Aortic smooth muscle cell (primary cell): ENCODE measurements around the gene MAD2L1. TPM values are rescaled to one million over a fixed set of nuclear protein-coding genes. Genes with fewer than 3 reads are reported as not detected.

Source experiments
- total RNA-seq: library from RNA; depleted of rRNA; stranded (reverse); fragments of >200 nt; gene quantifications from 2 replicates; pipeline ENCODE4 v1.2.3, GENCODE V29; 2014

The MAD2L1 gene
- 11.8 and 20.3 TPM in 2 replicates for total RNA-seq

DNA sequence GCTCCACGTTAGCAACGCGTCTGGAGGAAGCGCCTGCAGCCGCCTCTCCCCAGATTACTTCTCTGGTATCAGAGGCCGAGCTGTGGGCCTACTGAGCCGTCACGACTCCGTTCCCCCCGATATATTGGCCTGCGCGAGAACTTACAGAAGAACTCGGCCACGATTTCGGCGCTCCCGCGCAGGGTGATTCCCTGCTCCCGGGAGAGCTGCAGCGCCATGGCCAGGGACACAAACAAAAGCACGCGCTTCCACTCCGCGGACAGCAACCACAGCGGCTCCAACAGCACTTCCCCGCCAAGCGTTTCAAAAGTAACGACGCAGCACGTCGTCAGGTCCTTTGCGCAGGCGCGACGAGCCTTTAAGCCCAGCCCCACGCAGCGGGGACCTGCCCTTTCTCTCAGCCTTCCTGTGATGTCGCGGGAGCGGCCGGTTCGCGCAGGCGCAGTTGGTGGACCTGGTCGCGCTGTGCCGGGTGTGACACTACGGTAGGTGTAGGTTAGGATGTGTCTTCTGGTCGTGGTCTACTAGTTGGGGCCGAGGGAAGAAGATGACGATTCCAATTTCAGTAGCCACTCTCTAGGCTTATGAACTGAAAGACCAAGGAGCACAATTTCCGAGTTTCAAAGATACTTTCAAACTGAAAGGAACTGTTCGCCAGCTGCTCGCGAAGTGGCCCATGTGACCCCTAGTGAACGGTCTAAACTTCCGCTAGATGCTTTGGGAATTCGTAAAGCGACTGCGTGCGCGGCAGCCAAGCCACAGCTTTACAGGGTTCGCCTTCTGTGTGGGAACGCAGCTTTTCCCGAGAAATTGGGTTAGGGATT, at the start of gene MAD2L1:
TSS of gene MAD2L1 (minus strand) at position 332 of the 824 bp plus-strand sequence. CDS start at position 218, 114 bp downstream.

